Fibroblast of lung (primary cell): Measurements from ENCODE around the gene PRRC2B.

Experiments
- EZH2 ChIP-seq: IDR thresholded peaks from 2 replicates; pipeline ENCODE4 v1.5.1; 2012; ENCODE audit warnings: low read length, control low read depth, mild to moderate bottlenecking; ENCODE audit errors: missing control alignments
- TF ChIP-seq, protein P1 (sequence below), 2 donors: IDR thresholded peaks in 1 of 2; conservative IDR thresholded peaks in 1 of 2; 1 replicate in 1 of 2; 2 replicates in 1 of 2; pipeline ENCODE4 v1.5.1; 2011 to 2012; ENCODE audit warnings: low read length in 2 of 2, control low read depth in 1 of 2, inconsistent platforms in 1 of 2, low read depth in 1 of 2, mild to moderate bottlenecking in 1 of 2

DNA sequence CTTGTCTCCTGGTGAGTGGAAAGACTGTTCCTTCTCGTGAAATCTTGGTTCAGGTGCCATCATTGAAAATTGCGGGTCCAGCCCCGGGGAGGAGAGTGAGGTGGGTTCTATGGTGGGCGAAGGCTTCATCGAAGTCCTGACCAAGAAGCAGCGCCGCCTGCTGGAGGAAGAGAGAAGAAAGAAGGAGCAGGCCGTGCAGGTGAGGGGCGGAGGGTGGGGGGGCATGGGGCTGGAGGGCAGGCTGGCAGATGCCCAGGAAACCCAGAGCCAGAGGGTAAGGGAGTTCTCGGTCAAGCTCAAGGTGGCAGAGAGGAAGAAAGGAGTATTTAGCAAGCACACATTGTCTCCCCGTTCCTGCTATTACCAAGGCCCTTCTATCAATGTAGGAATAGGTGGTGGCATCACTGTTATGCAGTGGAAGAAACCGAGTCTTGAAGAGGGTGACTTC is 84.6 kb downstream of the PRRC2B start:
- TF ChIP-seq, protein P1, sequence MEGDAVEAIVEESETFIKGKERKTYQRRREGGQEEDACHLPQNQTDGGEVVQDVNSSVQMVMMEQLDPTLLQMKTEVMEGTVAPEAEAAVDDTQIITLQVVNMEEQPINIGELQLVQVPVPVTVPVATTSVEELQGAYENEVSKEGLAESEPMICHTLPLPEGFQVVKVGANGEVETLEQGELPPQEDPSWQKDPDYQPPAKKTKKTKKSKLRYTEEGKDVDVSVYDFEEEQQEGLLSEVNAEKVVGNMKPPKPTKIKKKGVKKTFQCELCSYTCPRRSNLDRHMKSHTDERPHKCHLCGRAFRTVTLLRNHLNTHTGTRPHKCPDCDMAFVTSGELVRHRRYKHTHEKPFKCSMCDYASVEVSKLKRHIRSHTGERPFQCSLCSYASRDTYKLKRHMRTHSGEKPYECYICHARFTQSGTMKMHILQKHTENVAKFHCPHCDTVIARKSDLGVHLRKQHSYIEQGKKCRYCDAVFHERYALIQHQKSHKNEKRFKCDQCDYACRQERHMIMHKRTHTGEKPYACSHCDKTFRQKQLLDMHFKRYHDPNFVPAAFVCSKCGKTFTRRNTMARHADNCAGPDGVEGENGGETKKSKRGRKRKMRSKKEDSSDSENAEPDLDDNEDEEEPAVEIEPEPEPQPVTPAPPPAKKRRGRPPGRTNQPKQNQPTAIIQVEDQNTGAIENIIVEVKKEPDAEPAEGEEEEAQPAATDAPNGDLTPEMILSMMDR (conservative IDR thresholded peaks at IDR 0.05 in 1 of 2, IDR thresholded peaks at IDR 0.05 in 1 of 2; ENCODE audit: low read depth in 1 of 2, low read length in 2 of 2) = peak in 1 of 2 donors; percentile 53
- TF ChIP-seq EZH2 = no peak
